ENCODE measurements around the gene TEC.

DNA sequence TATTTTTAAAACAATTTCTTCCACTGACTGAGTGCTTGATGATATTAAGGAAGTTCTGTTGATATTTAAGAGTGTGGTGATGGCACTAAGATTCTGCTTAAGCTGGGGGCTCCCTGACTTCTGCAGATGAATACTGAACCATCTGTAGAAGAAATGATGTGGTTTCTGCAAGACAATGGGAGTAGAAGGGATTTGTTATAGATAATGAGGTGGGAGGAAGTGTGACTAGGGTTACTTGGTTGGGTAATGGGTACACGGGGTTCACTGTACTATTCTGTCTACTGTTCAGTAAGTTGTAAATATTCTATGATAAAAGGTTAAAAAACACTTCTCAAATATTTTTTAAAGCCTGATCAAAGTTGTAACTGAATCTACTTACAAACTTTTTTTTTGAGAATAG lies 74.7 kb downstream of the TEC start:
- TF ChIP-seq, protein P1, sequence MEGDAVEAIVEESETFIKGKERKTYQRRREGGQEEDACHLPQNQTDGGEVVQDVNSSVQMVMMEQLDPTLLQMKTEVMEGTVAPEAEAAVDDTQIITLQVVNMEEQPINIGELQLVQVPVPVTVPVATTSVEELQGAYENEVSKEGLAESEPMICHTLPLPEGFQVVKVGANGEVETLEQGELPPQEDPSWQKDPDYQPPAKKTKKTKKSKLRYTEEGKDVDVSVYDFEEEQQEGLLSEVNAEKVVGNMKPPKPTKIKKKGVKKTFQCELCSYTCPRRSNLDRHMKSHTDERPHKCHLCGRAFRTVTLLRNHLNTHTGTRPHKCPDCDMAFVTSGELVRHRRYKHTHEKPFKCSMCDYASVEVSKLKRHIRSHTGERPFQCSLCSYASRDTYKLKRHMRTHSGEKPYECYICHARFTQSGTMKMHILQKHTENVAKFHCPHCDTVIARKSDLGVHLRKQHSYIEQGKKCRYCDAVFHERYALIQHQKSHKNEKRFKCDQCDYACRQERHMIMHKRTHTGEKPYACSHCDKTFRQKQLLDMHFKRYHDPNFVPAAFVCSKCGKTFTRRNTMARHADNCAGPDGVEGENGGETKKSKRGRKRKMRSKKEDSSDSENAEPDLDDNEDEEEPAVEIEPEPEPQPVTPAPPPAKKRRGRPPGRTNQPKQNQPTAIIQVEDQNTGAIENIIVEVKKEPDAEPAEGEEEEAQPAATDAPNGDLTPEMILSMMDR (IDR thresholded peaks at IDR 0.05), result no peak
- TF ChIP-seq POLR2A (IDR thresholded peaks at IDR 0.05), result no peak
